GM23248 (cell line): Measurements from ENCODE around the gene PKN2. TPM values are rescaled to one million over a fixed set of nuclear protein-coding genes. Genes with fewer than 3 reads are reported as not detected.

Experiments
- DNase-seq: peaks from one replicate; pipeline ENCODE4 v3.0.0-alpha.2; 2015
- H2AFZ ChIP-seq: fragments of 200-600 bp; sonication (generic); 2 replicates; pipeline ENCODE4 v1.6.1; 2016; ENCODE audit warnings: antibody characterized with exemption
- H3F3A ChIP-seq: fragments of 200-600 bp; sonication (generic); 2 replicates; pipeline ENCODE4 v1.6.1; 2016; ENCODE audit warnings: mild to moderate bottlenecking, antibody characterized with exemption, mixed run types; ENCODE audit not compliant: insufficient read depth
- H3K27ac ChIP-seq: fragments of 200-600 bp; sonication (generic); 2 replicates; pipeline ENCODE4 v1.5.1; 2016; ENCODE audit warnings: mild to moderate bottlenecking
- H3K27me3 ChIP-seq: fragments of 200-600 bp; sonication (generic); replicated peaks from 2 replicates; pipeline ENCODE4 v1.6.1; 2016; ENCODE audit warnings: mild to moderate bottlenecking; ENCODE audit not compliant: insufficient read depth
- H3K36me3 ChIP-seq: fragments of 200-600 bp; sonication (generic); 2 replicates; pipeline ENCODE4 v1.6.1; 2016; ENCODE audit warnings: low read depth, mild to moderate bottlenecking
- H3K4me1 ChIP-seq: fragments of 200-600 bp; sonication (generic); 2 replicates; pipeline ENCODE4 v1.6.1; 2016; ENCODE audit warnings: mild to moderate bottlenecking; ENCODE audit not compliant: insufficient read depth
- H3K4me2 ChIP-seq: fragments of 200-600 bp; sonication (generic); one replicate; pipeline ENCODE4 v1.6.1; 2016; ENCODE audit warnings: mild to moderate bottlenecking; ENCODE audit not compliant: unreplicated experiment
- H3K4me3 ChIP-seq: fragments of 200-600 bp; sonication (generic); 2 replicates; pipeline ENCODE4 v1.5.1; 2016; ENCODE audit warnings: mild to moderate bottlenecking
- H3K79me2 ChIP-seq: fragments of 200-600 bp; sonication (generic); 2 replicates; pipeline ENCODE4 v1.6.1; 2016; ENCODE audit warnings: mild to moderate bottlenecking; ENCODE audit not compliant: insufficient read depth
- H3K9ac ChIP-seq: fragments of 200-600 bp; sonication (generic); 2 replicates; pipeline ENCODE4 v1.6.1; 2016; ENCODE audit warnings: mild to moderate bottlenecking
- H3K9me2 ChIP-seq: fragments of 200-600 bp; sonication (generic); 2 replicates; pipeline ENCODE4 v1.6.1; 2016; ENCODE audit warnings: mixed run types, mild to moderate bottlenecking, moderate library complexity; ENCODE audit not compliant: insufficient read depth
- H3K9me3 ChIP-seq: fragments of 200-600 bp; sonication (generic); one replicate; pipeline ENCODE4 v1.6.1; 2017; ENCODE audit warnings: low read depth
- H4K20me1 ChIP-seq: fragments of 200-600 bp; sonication (generic); 2 replicates; pipeline ENCODE4 v1.6.0; 2016; ENCODE audit not compliant: insufficient read depth
- EZH2 ChIP-seq: fragments of 200-600 bp; sonication (generic); IDR thresholded peaks from 2 replicates; pipeline ENCODE4 v1.6.1; 2018; ENCODE audit warnings: antibody characterized with exemption, mild to moderate bottlenecking; ENCODE audit not compliant: insufficient read depth, poor library complexity, severe bottlenecking
- EZH2phosphoT487 ChIP-seq: fragments of 200-600 bp; sonication (generic); IDR thresholded peaks from 2 replicates; pipeline ENCODE4 v1.6.1; 2018; ENCODE audit warnings: antibody characterized with exemption, moderate library complexity, mild to moderate bottlenecking, low read depth; ENCODE audit not compliant: insufficient read depth
- WGBS, 2 experiments: methylation state at CpG; one replicate each; pipeline ENCODE4 v1.1.6; 2015 to 2017; ENCODE audit warnings: low lambda C conversion rate in 2 of 2, low coverage in 1 of 2; ENCODE audit errors: missing lambda C conversion rate in 2 of 2; 5-methylcytosine and 5-hydroxymethylcytosine counted together
- in situ Hi-C: fragments of 300-500 bp; cut with MboI; formaldehyde crosslinking; loops from 2 replicates; pipeline ENCODE4 v1.15.0; 2020
- polyA plus RNA-seq: library from polyadenylated mRNA; unstranded; fragments of >200 nt; fragmentation: Nextera tagmentation; extraction: Ambion mirVana; gene quantifications from 2 replicates; pipeline ENCODE4 v1.2.1, GENCODE V29; 2016
- total RNA-seq: library from RNA; depleted of rRNA; stranded (reverse); fragments of >200 nt; shearing (Covaris generic); gene quantifications from 2 replicates; pipeline ENCODE4 v1.2.3, GENCODE V29; 2014

PKN2 gene
- total and polyA plus RNA-seq, 2 experiments from 2014 or later, result 24.0 to 32.6 TPM

GRCh38 chr1:88736633-88737248 lies 52.7 kb downstream of the PKN2 start:
- Histone ChIP-seq H3K9ac (no peak overlapping the region), H3F3A (peaks cover 5% of the 10 kb centered on the region), H3K9me2 (no peaks in the 10 kb centered on the region), H2AFZ (no peak overlapping the region), H4K20me1 (no peaks in the 10 kb centered on the region), H3K9me3 (no peaks in the 10 kb centered on the region), H3K4me2 (no peak overlapping the region), H3K27me3 (no peaks in the 10 kb centered on the region), H3K27ac (no peak overlapping the region), H3K4me3 (no peak overlapping the region), H3K4me1 (peaks cover 25% of the 10 kb centered on the region), H3K36me3 (no peaks in the 10 kb centered on the region), H3K79me2 (peaks cover 94% of the 10 kb centered on the region)
- no peak for TF ChIP-seq EZH2
- no peak for TF ChIP-seq EZH2phosphoT487
- WGBS, 2 experiments, result 84 to 86% methylated on average over 7 of the region's 7 CpGs
- in situ Hi-C loops, result no loop called here
- DNase-seq, result peak; percentile 73

DNA sequence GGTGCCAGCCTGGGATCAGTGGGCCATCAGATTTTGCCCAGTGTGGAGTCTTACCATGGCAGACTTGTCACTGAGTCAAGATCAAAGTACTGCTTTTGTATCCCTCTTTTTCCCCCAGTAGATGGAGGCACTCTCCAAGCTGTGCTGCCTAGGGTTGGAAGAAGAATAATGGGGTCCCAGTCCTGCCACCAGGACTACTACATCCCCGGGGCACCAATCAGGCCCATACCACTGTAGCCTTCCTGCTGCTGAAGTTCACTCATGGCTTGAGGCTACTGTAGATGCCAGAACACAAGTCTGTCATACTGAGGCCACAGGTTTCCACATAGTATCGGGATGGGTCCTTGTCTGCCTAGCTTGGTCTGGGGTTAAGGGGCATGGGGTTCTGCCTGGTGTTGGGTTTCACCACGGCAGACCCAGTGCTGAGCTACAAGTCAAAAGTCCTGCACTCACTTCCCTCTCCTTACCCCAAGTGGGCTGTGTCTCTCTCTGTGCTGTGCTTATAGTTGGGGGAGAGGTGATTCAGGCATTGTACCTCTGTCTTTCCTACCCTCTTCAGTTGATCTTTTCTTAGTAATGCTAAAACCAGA lies 53.4 kb downstream of the PKN2 start:
- H2AFZ ChIP-seq, result no peak overlapping the region
- H4K20me1 ChIP-seq, result no peaks in the 10 kb centered on the region
- H3F3A ChIP-seq, result no peaks in the 10 kb centered on the region
- no peak overlapping the region for H3K27ac ChIP-seq
- no peak for DNase-seq
- H3K4me3 ChIP-seq, result no peak overlapping the region
- H3K9me3 ChIP-seq, result no peaks in the 10 kb centered on the region
- H3K4me1 ChIP-seq, result peaks cover 22% of the 10 kb centered on the region
- no peaks in the 10 kb centered on the region for H3K36me3 ChIP-seq
- no peaks in the 10 kb centered on the region for H3K9me2 ChIP-seq
- no peaks in the 10 kb centered on the region for H3K27me3 ChIP-seq
- TF ChIP-seq EZH2 (no peak), EZH2phosphoT487 (no peak)
- 85 to 87% methylated on average over 3 of the region's 3 CpGs for WGBS, 2 experiments
- H3K79me2 ChIP-seq, result peaks cover 87% of the 10 kb centered on the region
- in situ Hi-C loops, result no loop called here
- H3K9ac ChIP-seq, result no peak overlapping the region
- H3K4me2 ChIP-seq, result no peak overlapping the region

DNA sequence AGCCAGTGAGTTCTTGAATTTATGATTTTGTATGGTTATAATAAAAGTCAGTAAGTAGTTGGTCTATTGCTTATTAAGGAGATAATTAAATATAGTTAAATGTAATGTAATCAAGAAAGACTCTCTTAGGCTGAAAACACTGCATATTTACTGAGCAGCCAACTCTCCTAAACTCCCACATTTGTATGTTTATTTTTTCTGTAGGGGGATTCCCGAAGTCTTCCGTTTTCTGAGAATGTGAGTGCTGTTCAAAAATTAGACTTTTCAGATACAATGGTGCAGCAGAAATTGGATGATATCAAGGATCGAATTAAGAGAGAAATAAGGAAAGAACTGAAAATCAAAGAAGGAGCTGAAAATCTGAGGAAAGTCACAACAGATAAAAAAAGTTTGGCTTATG lies 56.7 kb downstream of the PKN2 start:
- WGBS, 2 experiments, result 71% methylated on average over 3 of the region's 3 CpGs
- DNase-seq, result no peak
- H3K4me3 ChIP-seq, result no peak overlapping the region

DNA sequence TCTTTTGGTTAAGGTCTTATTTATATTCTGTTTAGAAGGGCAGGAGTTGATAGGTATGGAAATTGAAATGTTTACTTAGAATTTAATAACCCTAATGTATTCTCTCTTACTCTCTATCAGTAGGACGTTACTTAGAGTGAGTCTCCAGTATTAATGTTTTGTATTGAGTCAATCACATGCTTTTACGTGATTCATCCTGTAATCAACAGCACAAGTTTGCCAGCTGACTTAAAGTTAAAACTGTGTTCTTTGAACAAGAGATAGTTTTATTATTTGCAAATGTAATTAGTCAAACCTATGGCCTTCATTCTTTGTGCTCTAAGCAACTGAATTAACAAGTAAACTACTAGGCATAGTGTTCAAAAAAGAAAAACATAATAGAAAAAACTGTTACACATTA lies 57.3 kb downstream of the PKN2 start:
- Histone ChIP-seq H3K9ac (0 out of 2 replicates have a peak overlapping the region, but pooled peaks have one; percentile 7), H3K27ac (peak overlapping the region; percentile 34), H3K4me3 (no peak overlapping the region), H3F3A (no peaks in the 10 kb centered on the region), H3K4me1 (peaks cover 21% of the 10 kb centered on the region), H3K9me3 (no peaks in the 10 kb centered on the region), H3K9me2 (no peaks in the 10 kb centered on the region), H3K27me3 (no peaks in the 10 kb centered on the region), H3K79me2 (peaks cover 68% of the 10 kb centered on the region), H4K20me1 (no peaks in the 10 kb centered on the region), H2AFZ (no peak overlapping the region), H3K36me3 (no peaks in the 10 kb centered on the region), H3K4me2 (peak overlapping the region; percentile 36)
- in situ Hi-C loops, result no loop called here
- DNase-seq, result peak; percentile 83
- TF ChIP-seq EZH2phosphoT487 (no peak), EZH2 (no peak)
- WGBS, 2 experiments, result 0 to 4% methylated on average over 2 of the region's 2 CpGs

More for the DNA sequence above, 56.7 kb downstream of the PKN2 start:
- Histone ChIP-seq H3K4me1 (peaks cover 21% of the 10 kb centered on the region), H3K36me3 (no peaks in the 10 kb centered on the region), H3K9ac (no peak overlapping the region), H3K27ac (peak overlapping the region; percentile 34; the same call in 1 of the 2 replicates), H3K27me3 (no peaks in the 10 kb centered on the region), H3K79me2 (peaks cover 75% of the 10 kb centered on the region), H3F3A (no peaks in the 10 kb centered on the region), H3K9me2 (no peaks in the 10 kb centered on the region), H3K9me3 (no peaks in the 10 kb centered on the region), H2AFZ (no peak overlapping the region), H4K20me1 (no peaks in the 10 kb centered on the region), H3K4me2 (no peak overlapping the region)
- in situ Hi-C loops, result no loop called here
- TF ChIP-seq EZH2phosphoT487 (no peak), EZH2 (no peak)
